Inflammatory macrophage (primary cell): Measurements from ENCODE around the gene RNU2-1.
"Not testable (repeated sequence)": the region's sequence is repeated elsewhere in the genome, so short reads cannot be mapped to it uniquely, and the experiment has no call there.

ENCODE experiments used
- DNase-seq, 2 donors: peaks; one replicate each; pipeline ENCODE4 v3.0.0-alpha.2; 2020 to 2022

The RNU2-1 gene

DNA sequence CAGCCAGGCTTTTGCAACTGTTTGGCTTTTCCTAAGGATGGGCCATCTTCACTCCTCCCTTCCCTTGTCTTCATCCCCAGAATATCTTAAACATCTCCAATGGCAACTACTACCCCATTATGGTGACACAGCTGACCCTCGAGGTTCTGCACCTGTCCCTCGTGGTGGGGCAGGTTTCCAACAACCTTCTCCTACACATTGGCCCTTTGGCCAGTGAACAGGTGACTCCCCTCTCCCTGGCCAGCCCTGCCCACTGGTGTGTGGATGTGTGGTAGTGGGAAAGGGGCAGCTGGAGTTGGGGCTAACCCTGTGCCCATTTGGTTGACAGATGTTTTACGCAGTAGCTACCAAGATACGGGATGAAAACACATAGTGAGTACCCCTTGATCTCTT is 17.4 kb downstream of the RNU2-1 start:
- DNase-seq, result no peak

- DNase-seq, result no peak
These were observed 18.4 kb downstream of the RNU2-1 start for GRCh38 chr17:43215341-43215740.

DNA sequence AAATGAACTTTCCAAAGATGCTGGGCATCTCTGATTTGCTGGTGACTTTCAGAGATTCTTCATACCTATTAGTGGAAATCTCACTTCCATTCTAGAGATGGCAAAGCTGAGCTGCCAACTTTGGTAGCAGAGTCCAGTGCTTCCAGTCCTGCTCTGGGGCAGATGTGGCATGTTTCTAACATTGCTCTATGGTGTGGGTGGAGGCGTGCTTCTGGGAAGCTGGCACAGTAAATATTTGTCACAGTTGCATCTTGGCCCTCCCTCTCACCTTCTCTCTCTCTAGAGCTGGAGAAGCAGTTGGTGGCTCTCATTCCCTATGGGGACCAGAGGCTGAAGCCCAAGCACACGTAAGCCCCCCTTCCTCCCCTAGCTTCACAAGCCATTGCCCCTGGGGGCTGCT is 20.2 kb downstream of the RNU2-1 start:
- DNase-seq, result no peak

DNA sequence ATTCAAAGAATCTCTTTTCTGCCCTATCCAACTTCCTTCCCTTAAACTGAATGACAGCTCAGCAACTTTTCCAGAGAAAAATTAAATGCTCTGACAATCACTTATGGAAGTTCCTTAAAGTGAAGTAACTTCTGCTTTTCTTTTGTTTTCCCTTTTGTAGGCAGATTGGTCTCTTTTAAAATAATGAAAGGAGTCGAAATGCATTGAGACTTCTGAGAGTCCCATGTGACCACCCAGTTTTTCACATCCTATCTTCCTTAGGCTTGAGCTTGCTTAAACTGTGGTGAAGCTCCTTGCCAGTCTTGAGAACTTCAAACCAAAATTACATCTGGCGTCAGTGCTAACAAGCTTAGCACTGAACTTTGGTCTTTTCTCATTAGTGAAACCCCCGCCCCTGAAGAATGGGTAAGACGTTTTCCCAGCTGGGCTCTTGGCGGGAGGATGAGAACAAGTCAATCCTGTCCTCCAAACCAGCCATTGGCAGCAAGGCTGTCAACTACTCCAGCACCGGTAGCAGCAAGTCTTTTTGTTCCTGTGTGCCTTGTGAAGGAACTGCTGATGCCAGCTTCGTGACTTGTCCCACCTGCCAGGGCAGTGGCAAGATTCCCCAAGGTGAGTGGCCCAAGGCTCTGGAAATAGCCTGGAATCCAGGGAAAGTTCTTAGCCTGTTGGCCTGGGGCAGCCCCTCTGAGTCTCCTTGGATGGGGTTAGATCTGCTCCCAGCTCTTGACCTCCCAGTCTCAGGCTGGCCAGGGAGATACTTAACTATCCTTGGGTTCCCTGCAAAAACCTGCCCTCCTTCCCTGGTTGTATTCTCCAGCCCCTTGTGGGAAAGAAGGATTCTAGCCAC is 20.9 kb downstream of the RNU2-1 start:
- peak; percentile 67 to 86 for DNase-seq

DNA sequence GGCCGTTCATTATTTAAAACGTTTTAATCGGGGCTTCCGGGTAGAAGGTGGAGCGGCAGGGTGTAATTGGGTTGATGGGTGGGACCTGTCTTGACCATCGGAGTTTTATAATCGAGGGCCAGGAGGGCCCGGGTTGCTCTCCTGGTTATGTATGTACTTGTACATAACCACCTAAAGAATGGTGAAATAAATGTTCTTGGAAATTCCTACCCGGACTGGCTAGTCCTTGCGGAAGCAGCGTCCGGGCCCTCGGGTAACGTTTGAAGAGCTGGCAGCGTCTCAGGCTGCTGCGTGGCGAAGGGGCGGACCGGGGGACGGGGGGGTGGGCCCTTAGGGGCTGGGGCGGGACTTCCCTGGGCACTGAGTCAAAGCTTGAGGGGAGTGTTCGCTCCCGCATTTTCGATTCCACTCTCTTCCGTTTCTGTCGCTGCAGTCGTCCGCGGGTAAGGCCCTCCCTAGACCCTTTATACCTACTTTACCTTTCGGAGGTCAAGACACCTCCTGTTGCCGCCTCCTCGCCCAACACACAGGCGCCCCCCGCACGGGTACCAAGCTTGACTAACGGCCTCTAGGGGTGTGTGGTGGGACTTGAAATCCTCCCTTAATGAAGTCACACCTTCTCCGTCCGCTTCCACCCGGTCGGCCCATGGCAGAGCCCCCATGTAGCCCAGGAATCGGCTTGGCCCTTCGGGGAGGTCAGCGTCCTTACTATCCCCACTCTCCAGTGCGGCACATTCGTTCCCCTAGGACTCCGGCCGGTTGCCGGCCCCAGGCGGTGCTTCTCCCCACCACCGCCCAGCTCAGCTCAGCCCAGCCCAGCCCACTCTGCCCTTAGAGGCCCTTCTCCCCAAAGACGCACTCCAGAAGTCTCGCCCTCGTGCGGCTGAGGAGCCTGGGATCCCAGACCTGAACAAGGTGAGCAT is 22.0 kb downstream of the RNU2-1 start, which contains the start of gene TMEM106A:
TMEM106A (plus strand) TSS at position 396 of the 923 bp plus-strand sequence. CDS start 1,167 bp downstream, outside the sequence.
- DNase-seq, result peak; percentile 74 to 82

DNA sequence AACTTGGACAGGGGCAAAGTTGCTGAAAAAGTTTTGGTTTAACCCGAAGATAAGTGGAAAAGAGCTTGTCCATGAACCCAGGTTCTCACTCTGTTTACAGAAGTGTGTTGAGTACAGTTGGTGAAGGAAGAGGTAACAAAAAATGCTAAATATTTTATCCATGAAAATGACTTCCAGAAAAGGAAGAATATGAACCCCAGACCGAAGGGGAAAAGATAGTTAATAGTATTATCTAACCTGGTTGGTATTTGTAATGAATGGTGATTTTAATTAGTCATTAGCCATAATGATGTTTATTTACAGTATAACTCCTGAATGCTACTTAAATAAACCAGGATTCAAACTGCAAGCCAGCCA is 22.7 kb downstream of the RNU2-1 start:
- DNase-seq, result no peak

- DNase-seq, result no peak
These were observed 23.2 kb downstream of the RNU2-1 start for GRCh38 chr17:43210576-43210975.

DNA sequence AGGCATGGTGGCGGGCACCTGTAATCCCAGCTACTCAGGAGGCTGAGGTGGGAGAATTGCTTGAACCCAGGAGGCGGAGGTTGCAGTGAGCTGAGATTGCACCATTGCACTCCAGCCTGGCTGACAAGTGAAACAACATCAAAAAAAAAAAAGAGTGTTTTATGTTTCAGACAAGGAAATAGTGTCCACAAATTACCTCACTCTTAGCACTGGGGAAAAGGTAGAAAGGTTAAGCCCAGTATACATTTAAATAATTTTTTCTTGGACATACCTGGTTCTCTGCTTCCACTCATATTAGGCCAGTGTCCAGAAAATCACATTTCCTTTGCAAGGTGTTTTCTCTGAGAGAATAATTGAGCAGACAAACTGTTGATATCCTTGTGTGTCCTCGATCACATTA is 30.8 kb downstream of the RNU2-1 start:
- not testable (repeated sequence) for DNase-seq

DNA sequence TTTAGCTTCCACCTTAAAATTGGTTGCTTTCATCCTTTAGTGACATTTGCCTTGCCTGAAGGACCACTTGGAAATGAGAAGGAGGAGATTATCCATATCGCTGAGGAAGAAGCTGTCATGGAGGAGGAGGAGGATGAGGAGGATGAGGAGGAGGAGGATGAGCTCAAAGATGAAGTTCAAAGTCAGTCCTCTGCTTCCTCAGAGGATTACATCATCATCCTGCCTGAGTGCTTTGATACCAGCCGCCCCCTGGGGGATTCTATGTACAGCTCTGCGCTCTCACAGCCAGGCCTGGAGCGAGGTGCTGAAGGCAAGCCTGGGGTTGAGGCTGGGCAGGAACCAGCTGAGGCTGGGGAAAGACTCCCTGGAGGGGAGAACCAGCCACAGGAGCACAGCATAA is 33.6 kb downstream of the RNU2-1 start:
- no peak for DNase-seq

GRCh38 chr17:43199633-43200032 is 34.1 kb downstream of the RNU2-1 start:
- no peak for DNase-seq

- DNase-seq, result no peak
These were observed 40.5 kb downstream of the RNU2-1 start for GRCh38 chr17:43193251-43193650.

GRCh38 chr17:43186656-43187055 is 47.1 kb downstream of the RNU2-1 start:
- DNase-seq, result not testable (repeated sequence)

GRCh38 chr17:43183921-43184320 is 49.9 kb downstream of the RNU2-1 start:
- no peak for DNase-seq
